Measurements from ENCODE around the gene ADCY9.
"Not testable (repeated sequence)": the region's sequence is repeated elsewhere in the genome, so short reads cannot be mapped to it uniquely, and the experiment has no call there.

ADCY9 gene

GRCh38 chr16:3959148-3959547 lies 157.1 kb downstream of the ADCY9 start:
- CTCF ChIA-PET: no interaction called here
- H3K27ac ChIP-seq: no peak overlapping the region
- POLR2A ChIA-PET (ENCODE audit: low non-redundant PET): no interaction called here

GRCh38 chr16:3957344-3957980 lies 158.8 kb downstream of the ADCY9 start:
- POLR2A ChIA-PET (ENCODE audit: low non-redundant PET): no interaction called here
- H3K27ac ChIP-seq: no peak overlapping the region
- TF ChIP-seq, protein P1, sequence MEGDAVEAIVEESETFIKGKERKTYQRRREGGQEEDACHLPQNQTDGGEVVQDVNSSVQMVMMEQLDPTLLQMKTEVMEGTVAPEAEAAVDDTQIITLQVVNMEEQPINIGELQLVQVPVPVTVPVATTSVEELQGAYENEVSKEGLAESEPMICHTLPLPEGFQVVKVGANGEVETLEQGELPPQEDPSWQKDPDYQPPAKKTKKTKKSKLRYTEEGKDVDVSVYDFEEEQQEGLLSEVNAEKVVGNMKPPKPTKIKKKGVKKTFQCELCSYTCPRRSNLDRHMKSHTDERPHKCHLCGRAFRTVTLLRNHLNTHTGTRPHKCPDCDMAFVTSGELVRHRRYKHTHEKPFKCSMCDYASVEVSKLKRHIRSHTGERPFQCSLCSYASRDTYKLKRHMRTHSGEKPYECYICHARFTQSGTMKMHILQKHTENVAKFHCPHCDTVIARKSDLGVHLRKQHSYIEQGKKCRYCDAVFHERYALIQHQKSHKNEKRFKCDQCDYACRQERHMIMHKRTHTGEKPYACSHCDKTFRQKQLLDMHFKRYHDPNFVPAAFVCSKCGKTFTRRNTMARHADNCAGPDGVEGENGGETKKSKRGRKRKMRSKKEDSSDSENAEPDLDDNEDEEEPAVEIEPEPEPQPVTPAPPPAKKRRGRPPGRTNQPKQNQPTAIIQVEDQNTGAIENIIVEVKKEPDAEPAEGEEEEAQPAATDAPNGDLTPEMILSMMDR (conservative IDR thresholded peaks at IDR 0.05; ENCODE audit: low read depth): no peak
- DNase-seq (ENCODE audit: low spot score): no peak
- CTCF ChIA-PET: no interaction called here

More at GRCh38 chr16:3959148-3959547, 157.1 kb downstream of the ADCY9 start:
- DNase-seq (ENCODE audit: low spot score): no peak
- TF ChIP-seq, protein P1 (conservative IDR thresholded peaks at IDR 0.05; ENCODE audit: low read depth): no peak

DNA sequence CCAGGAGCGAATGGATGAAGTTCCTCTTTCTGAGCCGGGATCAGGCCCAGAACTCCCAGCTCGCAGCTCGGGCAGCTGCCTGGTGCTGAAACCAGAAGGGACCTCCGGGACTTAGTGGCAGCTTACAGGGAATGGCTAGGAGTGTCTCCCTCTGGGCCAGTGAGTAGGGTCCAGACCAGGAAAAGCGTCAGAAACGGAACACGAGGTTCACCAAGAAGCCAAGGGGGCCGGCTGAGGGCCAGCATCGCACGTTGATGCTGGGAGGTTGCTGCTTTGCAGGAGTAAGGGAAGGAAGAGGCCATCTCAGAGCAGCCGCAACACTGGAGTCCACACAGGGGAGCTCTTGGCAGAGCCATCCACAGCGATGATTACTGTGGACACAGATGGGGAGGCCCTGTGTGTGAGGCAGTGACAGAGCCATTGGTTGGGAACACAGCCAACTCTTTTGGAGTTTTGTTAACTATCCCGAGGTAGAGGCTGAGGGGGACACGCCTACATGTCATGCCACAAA lies 161.8 kb downstream of the ADCY9 start:
- TF ChIP-seq, protein P1 (conservative IDR thresholded peaks at IDR 0.05; ENCODE audit: low read depth): no peak
- H3K27ac ChIP-seq: peak overlapping the region; percentile 39
- POLR2A ChIA-PET (ENCODE audit: low non-redundant PET): no interaction called here
- CTCF ChIA-PET: interaction anchor here (0.5 to 1.0 kb wide), 3 partner anchors 16 to 246 kb away, joined by 3 read pairs; no protein-coding TSS in a partner anchor
- DNase-seq (ENCODE audit: low spot score): no peak

GRCh38 chr16:3953728-3954410 lies 162.4 kb downstream of the ADCY9 start:
- no peak for DNase-seq (ENCODE audit: low spot score)
- peak overlapping the region; percentile 39 for H3K27ac ChIP-seq
- TF ChIP-seq, protein P1 (conservative IDR thresholded peaks at IDR 0.05; ENCODE audit: low read depth): no peak
- CTCF ChIA-PET: interaction anchor here (1.0 kb wide), 1 partner anchor 15 kb away, joined by 3 read pairs; no protein-coding TSS in a partner anchor
- POLR2A ChIA-PET (ENCODE audit: low non-redundant PET): no interaction called here

- TF ChIP-seq, protein P1 (conservative IDR thresholded peaks at IDR 0.05; ENCODE audit: low read depth): no peak
- DNase-seq (ENCODE audit: low spot score): no peak
- ChIA-PET CTCF (interaction anchor here (0.7 kb wide), 1 partner anchor 14 kb away, joined by 3 read pairs; no protein-coding TSS in a partner anchor), POLR2A (ENCODE audit: low non-redundant PET) (no interaction called here)
- H3K27ac ChIP-seq: peak overlapping the region; percentile 42
Measured at GRCh38 chr16:3952737-3953131, 163.5 kb downstream of the ADCY9 start.

GRCh38 chr16:3951861-3952736 lies 164.1 kb downstream of the ADCY9 start:
- DNase-seq (ENCODE audit: low spot score): no peak
- CTCF ChIA-PET: interaction anchor here (0.7 to 1.4 kb wide), 2 partner anchors 13 kb away, joined by 3 read pairs; no protein-coding TSS in a partner anchor
- H3K27ac ChIP-seq: peak overlapping the region; percentile 42
- TF ChIP-seq, protein P1 (conservative IDR thresholded peaks at IDR 0.05; ENCODE audit: low read depth): no peak
- POLR2A ChIA-PET (ENCODE audit: low non-redundant PET): no interaction called here

GRCh38 chr16:3951380-3951779 lies 164.9 kb downstream of the ADCY9 start:
- DNase-seq (ENCODE audit: low spot score); POLR2A ChIA-PET (ENCODE audit: low non-redundant PET): not testable (repeated sequence)
- peak overlapping the region; percentile 94 for H3K27ac ChIP-seq
- CTCF ChIA-PET: interaction anchor here (0.7 to 1.4 kb wide), 2 partner anchors 13 to 646 kb away, joined by 3 to 6 read pairs; no protein-coding TSS in a partner anchor
